CD4-positive, alpha-beta T cell treated with Interleukin-17A for 4 hours (primary cell): ENCODE data around the gene TMEM204.

ENCODE experiments used
- DNase-seq: peaks from one replicate; pipeline ENCODE4 v3.0.0-alpha.2; 2020; ENCODE audit warnings: mixed read lengths

TMEM204 gene

GRCh38 chr16:1601031-1601430, 67.6 kb downstream of the TMEM204 start:
- DNase-seq = no peak

GRCh38 chr16:1601489-1601888, 68.0 kb downstream of the TMEM204 start:
- no peak for DNase-seq

GRCh38 chr16:1602285-1602684, 68.8 kb downstream of the TMEM204 start:
- no peak for DNase-seq
